ENCODE measurements around the gene FSIP1.

Gene FSIP1

DNA sequence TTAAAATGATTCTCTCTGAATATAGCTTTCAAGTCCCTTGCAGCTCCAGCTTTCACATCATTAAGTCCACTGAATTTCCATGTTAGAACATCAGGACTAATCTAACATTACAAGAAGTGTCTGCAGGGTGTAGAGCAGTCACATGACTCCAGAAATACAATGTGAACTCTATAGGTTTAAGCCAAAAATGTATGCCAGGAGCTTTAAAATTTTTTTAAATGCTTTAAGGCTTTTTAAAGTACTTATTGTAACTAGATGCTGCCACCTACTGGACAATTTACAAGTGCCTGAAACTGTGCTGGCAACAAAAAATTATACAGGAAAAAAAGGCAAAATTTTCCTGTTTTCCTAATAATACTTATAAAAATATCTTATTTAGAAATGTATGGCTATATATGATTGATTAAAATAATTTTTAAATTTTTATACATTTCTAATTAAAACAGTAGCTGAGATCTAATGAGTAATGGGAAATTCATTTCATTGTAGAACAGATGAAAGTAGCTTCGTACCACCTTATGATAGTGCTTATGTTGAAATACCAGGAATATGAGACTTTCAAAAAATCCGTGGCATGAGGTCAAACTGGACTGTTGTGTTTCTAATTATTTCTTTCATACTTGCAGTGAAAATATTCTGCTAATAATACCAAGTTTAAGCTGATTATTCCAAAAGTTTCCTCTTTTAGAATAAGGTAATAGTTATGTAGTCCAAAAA lies 25.7 kb downstream of the FSIP1 start:
- no peak for DNase-seq (ENCODE audit: low read depth)

DNA sequence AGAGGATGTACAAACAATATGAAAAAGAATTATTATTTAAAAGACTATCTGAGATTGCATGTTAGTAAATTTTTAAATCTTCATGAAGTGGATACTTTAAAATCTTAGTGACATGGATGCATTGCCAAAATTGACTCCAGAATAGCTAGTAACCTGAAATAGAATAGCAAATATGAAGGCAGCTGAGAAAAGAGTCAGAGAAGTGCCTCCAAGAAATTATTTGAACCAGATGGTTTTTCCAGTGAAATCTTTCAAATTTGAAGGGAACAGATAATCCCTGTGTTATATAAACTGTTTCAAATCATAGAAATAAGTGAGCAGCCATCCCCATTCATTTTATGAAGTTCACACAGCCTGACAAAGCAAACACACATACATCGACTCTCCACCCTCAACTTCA lies 29.6 kb downstream of the FSIP1 start:
- no peak for DNase-seq (ENCODE audit: low read depth)

DNA sequence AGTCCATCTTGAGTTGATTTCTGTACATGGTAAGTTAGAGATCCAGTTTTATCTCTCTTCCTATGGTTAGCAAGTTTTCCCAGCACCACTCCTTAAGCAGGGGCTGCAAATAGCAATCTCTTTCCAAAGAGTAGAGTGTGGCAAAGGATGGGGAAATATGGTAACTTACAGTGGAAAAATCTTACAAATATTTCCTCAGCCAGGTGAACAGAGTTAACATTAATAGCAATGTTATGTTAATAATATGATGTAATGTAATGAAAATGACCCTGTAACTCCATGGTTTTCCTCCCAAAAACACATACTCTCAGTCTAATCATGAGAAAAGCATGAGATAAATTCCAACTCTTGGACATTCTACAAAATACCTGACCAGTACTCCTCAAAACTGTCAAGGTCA lies 30.4 kb downstream of the FSIP1 start:
- DNase-seq (ENCODE audit: low read depth): no peak

DNA sequence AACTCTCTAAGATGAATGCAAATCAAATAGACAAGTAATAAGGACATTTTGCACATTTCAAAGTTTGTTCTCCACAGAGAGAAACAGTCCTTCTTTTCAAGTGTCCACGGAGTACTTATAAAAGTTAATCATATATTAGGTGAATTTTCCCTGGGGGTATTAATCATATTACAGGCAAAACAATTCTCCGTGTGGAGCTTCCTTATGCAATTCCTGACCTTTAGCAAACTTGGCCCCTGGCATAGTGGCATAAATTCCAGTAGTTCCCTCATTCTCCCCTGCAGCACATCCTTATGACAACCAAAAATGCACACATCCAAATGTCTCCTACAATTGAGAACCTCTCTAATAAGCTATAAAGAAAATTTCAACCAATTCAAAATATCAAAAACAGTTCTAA lies 34.4 kb downstream of the FSIP1 start:
- no peak for DNase-seq (ENCODE audit: low read depth)

DNA sequence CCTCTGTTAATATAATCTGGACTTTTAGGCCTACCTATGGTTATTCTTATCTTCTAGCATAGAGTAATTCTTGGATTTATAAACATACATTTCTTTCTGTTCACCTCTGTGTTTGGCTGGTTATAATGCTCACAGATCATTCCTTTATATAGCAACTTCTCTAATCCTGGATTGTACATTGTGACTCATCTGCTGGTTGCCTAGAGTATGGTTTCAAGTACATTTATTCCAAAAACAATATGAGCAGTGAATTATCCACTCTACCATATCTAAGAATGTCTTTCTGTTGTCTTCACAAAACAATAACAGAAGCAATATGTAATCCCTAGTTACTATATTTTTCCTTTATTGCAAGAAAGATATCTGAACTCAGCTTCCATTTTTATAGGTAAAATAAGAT lies 35.3 kb downstream of the FSIP1 start:
- DNase-seq (ENCODE audit: low read depth): no peak

DNA sequence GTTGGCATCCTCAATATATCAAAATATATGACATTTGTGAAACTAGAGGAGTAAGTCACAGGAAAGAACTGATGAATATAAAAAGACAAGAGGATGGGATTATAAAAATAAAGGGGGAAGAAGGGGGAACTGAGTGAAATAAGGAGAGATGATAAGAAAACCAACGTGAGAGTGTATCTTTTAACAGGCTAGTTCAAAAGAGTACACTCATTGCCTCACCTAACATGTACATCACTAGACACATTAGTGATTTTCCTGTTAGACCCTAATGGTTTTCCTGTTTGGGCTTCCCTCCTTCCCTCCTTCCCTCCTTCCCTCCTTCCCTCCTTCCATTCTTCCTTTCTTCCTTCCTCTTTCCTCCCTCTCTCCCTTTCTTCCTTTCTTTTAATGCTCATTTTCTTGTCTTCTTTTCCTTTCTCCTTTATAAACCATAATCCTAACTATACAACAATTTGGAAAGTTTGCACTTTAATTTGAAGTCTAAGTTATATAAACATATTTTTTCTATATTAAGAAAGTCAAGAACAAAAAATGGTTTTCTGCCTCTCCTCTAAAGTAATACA lies 35.8 kb downstream of the FSIP1 start:
- DNase-seq (ENCODE audit: low read depth): no peak

DNA sequence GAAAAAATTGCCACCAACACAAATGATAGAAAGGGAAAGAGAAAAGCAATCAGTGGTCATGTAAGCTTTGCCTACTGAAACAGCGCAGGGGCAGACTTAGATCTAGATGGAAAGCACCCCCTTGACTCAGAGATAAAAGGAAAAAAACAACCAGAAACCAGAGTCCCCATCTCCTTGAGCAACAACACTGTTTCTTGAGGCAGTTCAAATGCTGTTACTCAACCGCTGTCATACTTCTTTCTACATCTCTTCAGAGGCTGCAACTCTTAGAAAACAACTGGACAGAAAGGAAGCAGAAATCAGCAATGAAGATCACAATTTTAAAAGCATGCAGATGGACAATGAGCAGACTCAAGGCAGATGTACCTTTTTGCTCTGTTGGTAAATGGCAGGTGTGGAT lies 36.5 kb downstream of the FSIP1 start:
- no peak for DNase-seq (ENCODE audit: low read depth)

DNA sequence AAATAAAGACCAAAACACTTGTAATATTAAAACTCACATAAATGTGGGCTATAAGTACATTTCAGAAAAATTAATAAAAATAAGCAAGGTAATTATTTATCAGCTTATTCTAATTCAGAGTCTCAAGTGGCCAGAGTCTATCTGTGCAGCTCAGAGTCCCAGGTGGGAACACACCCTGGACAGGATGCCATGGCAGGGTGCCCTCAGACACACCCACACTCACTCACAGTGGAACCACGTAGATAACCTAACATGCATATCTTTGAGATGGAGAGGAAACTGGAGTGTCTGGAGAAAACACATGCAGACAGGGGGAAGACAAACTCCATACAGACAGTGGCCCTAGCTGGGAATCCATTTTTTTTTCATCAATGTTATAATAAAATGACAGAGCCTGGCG lies 37.2 kb downstream of the FSIP1 start:
- no peak for DNase-seq (ENCODE audit: low read depth)

DNA sequence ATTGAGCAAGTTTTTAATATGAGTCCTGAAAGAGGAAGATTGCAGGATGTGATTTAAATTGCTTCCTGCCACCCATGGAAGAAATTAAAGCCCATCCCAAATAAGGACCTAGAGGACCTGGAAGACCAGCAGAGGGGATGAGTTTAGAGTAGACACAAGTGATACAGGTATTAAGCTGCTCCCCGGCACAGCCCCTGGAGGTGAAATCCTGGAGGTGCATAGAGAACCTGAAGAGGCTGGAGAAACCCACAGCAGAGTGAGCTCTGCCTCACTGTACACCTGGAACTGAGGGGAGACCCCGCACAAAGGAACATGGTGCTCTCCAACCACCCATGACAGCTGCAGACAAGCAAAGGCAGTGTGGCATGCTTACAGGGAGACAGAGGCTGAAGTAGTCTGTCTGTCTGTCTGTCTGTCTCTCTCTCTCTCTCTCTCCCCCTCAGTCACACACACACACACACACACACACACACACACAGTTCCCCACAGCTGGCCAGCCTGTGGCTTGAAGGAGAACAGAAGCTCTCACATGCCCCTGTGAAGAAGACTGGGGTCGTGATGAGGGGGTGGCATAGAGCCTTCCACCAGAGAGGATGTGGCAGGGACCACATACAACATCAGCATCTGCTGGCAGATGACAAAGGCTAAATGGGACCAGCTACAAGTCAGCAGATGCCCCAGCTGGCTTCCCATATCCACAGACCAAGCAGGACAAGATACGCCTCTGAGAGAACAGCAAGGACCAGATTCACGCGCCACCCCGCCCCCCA lies 38.1 kb downstream of the FSIP1 start:
- no peak for DNase-seq (ENCODE audit: low read depth)

DNA sequence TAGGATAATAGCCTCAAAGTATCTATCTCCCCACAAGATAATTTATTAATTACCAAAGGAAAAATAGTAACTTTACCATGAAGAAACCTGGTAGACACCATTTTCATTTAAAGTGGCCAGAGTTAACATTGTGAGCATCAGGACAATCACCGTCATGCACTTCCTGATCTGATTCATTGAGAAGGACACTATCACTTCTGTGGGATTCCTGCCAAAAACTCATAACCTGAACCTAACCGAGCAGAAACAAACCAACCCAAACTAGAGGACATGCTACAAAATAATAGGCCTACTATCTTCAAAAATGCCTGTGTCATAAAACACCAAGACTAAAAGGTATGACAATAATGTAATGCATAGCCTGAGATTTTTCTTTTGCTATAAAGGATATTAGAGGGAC lies 39.0 kb downstream of the FSIP1 start:
- no peak for DNase-seq (ENCODE audit: low read depth)

DNA sequence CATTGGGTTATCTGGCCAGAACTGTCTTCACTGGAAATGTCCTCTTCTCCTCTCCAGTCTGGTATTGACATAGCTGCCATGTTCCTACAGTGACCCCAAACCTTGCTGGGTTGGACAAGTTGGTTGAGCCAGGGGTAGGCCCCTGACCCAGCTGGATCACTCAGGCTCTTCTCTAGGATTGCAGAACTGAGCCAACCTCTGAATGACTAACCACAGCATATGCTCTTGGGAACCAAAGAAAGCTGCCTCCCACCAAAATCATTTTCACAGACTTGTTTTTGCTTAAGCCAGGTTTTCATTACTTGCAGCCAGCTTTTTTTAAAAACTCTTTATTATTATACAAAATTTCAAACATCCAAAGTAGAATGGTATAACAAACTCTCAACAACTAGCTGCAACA lies 41.4 kb downstream of the FSIP1 start:
- DNase-seq (ENCODE audit: low read depth): no peak

DNA sequence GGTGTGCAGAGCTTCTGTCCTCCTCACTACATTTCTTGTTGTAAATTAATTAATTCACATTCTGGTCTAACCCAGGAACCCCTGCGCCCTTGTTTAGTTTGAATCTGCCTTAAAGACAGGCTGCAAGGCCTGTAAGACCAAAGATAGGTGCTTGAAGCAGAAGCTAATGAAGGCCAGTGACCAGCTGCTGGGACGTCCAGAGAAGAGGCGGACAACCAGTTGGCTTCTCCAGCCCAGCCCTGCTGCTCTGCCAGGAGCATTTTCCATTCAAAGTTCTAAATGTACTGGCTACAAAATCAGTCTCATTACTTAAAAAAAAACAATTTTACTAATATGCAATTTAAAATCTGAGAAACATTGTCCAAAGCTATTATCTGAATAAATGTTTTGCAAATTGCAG lies 43.6 kb downstream of the FSIP1 start:
- no peak for DNase-seq (ENCODE audit: low read depth)

DNA sequence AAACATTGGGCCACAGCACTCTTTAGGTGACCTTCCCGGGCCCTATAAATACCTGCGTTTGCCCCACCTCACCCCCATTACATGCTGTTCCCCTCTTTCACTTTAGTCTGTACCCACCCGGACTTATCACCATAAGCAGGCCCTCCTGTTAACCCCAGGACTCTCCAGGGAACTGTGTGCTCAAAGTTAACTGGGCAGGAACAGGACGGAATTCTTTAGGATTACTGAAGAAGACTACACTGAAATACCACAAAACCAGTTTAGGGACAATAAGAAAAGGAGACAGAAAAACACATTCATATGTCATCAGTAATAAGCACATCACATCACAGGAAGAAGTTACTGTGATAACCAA lies 45.5 kb downstream of the FSIP1 start:
- DNase-seq (ENCODE audit: low read depth): no peak

DNA sequence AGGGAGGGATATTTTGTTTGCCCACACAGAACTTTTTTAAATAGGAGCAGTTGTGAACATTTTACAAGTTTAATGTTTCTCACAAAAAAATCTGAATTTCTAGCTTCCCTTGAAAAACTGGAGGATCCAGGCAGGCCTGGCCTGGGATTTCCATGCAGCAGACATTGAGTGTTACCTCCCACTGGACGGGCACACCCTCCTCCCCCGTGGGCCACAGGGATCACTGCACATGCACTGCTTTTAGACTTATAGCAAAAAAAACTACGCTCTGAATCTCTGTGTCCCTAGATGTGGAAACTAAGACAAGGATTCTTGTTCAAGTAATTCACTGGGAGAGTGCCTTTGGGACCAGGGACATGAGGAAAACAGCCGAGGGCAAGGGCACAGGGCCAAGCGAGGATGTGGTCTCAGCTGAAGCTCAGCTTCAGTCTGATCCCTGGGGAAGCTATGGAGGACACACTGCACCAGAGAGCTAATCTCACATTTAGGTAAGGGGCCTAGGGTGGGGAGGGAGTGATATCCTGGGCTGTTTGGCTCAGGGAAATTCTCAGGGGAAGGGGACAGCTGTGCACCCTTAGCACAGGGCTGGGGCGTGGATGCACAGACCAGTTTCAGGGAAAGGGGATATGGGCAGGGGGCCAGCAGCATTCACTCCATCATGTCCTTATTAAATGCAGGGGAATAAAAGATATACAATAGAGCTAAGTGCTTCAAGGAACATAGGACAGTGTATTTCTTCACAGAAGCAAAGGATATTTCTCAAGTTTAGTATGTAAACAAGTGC lies 46.0 kb downstream of the FSIP1 start:
- no peak for DNase-seq (ENCODE audit: low read depth)

DNA sequence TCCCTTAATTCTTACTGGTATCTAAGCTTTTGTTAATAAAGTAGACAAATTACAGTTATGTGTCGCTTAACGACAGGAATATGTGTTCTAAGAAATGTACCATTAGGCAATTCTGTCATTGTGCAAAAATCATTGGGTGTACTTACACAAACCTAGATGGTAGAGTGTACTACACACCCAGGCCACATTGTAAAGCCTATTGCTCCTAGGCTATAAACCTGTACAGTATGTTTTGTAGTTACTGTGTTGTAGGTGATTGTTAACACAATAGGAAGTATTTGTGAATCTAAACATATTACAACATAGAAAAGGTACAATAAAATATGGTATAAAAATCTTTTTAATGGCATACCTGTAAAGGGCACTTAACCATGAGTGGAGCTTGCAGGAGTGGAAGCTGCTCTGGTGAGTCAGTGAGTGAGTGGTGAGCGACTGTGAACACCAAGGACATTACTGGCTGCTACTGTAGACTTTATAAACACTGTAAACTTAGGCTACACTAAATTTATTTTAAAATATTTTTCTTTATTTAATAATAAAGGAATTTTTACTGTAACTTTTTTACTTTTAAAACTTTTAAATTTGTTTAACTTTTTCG lies 47.4 kb downstream of the FSIP1 start:
- no peak for DNase-seq (ENCODE audit: low read depth)

DNA sequence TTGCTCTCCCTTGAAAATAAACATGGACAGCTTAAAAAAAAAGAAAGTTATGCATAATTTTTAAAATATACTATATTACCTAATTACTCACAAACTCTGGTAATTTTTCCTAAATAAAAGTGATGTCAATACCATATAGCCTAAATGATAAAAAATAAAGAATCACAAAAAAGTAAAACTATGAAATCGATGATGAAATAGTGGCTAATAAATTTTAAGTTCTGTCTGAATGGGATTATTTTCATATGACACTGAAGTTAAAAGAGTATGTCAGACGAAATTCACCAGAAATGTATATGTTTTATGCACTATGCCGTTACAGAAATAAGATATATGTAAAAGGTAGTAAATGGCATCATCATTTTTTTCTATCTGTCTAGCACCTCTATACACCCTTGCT lies 51.4 kb downstream of the FSIP1 start:
- DNase-seq (ENCODE audit: low read depth): no peak

DNA sequence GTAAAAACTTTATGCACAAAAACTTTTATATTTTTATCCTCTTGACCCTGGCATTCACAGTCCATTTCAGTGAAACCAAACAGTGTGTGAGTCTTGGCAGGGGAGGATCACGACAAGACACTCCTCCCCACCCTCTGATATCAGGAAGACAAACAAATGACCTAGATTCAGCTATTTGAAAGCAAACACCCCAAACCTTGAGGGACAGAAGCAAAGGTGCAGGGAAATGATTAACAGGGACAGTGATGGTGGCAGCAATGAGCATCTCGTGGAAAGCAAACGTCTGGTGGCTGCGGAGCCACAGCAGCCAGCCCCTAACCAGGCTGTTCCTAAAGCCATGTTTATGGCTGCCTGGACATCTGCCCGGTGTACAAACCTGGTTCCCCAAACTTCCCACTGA lies 52.1 kb downstream of the FSIP1 start:
- DNase-seq (ENCODE audit: low read depth): no peak

DNA sequence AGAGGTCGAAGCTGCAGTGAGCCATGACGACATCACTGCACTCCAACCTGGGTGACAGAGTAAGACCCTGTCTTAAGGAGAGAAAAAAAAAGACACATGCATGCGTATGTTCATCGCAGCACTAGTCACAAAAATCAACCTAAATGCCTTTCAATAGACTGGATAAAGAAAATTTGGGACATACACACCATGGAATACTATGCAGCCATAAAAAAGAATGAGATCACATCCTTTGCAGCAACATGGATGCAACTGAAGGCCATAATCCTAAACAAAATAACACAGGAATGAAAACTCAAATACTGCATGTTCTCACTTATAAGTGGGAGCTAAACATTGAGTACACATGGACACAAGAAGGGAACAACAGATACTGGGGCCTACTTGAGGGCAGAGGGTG lies 53.1 kb downstream of the FSIP1 start:
- no peak for DNase-seq (ENCODE audit: low read depth)

DNA sequence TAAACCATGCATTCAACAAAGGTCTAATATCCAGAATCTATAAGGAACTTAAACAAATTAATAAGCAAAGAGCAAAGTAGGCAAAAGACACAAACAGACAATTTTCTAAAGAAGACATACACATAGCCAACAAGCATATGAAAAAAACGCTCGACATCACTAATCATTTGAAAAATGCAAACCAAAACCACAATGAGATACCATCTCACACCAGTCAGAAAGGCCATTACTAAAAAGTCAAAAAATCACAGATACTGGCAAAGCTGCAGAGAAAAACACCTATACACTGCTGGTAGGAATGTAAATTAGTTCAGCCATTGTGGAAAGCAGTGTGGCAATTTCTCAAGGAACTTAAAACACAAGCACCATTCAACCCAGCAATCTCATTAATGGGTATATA lies 53.8 kb downstream of the FSIP1 start:
- no peak for DNase-seq (ENCODE audit: low read depth)

DNA sequence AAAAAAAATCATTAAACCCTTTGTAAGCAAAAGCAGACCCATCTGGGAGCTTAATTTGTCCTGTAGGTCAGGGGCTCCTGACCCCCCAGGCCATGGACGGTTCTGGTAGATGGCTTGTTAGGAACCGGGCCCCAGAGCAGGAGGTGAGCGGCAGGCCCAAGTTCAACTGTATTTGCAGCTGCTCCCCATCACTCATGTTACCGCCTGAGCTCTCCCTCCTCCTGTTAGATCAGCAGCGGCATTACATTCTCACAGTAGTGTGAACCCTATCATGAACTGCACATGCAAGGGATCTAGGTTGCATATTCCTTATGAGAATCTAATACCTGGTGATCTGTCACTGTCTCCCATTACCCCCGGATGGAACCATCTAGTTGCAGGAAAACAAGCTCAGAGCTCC lies 60.7 kb downstream of the FSIP1 start:
- DNase-seq (ENCODE audit: low read depth): no peak

DNA sequence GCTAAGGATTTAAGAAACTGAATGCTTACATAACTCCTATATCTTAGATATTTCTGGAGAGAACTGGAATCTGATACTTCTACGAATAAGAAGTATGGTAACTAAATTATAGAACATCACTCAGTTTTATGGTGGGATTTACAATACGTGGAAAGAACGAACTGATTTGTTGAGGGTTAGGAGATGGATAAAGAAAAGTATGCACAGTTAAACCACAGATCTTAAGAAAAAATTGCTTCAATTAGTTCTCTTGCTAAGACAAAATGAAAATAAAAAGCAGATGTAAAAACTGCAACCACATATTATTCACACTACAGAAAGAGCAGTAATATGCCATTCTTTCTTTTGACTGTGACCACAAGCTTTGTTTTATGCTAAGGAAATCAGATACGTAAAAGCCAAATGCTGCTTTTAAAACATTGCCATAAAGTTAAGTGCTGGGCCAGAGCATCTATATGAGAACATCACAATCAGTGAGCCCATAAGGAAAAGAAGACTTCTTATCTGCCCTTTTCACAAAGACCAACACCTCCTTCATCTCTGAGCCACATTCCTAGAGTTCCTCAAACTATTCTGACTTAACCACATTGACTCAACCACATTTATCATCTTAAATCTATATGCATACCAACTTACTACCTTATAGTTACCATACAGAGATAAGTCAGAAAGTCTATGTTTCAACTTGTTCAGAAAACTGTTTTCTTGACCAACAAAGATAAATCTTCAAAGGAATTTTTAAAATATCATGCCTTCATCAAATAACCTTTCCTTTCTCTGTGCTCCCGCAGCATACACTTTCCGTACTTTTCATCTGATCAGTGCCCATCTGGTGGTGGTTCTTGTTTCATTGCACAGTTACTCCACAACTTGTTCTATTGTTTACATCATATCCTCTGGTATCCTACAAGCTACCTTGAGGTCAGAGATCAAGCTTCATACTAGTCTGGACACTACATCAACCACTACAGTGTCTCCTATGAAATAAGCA lies 61.7 kb downstream of the FSIP1 start:
- no peak for DNase-seq (ENCODE audit: low read depth)
